Muscle of arm (tissue), 12 donors: Measurements from ENCODE around the gene GPR45. TPM values are rescaled to one million over a fixed set of nuclear protein-coding genes. Genes with fewer than 3 reads are reported as not detected.
A peak's percentile ranks its signal among the peaks of the same experiment; 100 is the strongest.

Experiments used
- DNase-seq: peaks from one replicate; pipeline ENCODE4 v3.0.0-alpha.2; 2013
- polyA plus RNA-seq, 12 donors: library from polyadenylated mRNA; unstranded; fragments of 120-200 nt; gene quantifications; one replicate each; pipeline ENCODE4 v1.2.1, GENCODE V29; 2013; ENCODE audit not compliant: insufficient read length in 12 of 12

Gene GPR45
- polyA plus RNA-seq, 12 donors: not detected

DNA sequence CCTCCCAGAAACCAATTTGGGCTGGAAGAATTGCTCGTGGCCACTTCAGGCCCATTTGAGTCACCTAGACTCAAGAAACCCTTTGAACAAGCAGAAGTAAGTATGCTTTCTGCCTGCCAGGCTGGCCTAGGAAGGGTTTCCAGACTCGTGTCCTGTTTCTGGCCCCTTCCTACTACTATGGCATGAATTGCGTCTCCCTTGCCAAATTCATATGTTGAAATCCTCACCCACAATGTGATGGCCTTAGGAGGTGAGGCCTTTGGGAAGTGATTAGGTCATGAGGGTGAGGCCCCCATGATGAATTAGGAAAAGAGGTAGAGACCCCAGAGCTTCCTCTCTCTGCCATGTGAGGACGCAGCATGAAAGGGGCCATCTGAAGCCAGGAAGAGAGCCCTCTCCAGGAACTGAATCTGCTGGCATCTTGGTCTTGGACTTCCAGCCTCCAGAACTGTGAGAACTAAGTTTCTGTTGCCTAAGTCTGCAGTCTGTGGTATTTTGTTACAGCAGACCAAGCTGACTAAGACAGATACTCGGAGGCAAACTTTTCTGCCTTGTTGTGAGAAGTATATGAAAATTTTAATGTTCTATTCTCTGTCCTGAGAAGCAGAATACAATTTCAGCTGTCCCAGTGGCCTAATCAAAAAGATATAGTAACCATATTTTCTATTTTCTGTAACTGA lies 13.1 kb downstream of the GPR45 start:
- DNase-seq: no peak

DNA sequence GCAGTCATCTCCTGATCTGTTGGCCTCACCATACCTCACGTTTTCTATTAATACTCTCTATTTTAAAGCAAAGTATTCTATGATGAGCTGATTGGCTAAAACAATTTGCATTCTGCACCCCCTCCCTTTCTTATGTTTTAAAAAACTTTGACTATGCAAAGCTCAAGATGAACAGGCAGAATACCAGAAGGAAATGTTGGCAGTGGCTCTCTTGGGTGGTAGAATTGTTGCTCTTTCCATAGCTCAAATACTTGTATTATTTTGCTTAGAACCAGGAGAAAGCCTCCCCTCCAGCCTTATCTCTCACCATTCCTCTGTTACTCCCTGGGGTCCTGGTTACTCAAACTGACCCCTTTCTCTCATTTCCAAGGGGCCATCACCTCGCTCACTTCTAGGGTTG lies 14.4 kb downstream of the GPR45 start:
- no peak for DNase-seq

DNA sequence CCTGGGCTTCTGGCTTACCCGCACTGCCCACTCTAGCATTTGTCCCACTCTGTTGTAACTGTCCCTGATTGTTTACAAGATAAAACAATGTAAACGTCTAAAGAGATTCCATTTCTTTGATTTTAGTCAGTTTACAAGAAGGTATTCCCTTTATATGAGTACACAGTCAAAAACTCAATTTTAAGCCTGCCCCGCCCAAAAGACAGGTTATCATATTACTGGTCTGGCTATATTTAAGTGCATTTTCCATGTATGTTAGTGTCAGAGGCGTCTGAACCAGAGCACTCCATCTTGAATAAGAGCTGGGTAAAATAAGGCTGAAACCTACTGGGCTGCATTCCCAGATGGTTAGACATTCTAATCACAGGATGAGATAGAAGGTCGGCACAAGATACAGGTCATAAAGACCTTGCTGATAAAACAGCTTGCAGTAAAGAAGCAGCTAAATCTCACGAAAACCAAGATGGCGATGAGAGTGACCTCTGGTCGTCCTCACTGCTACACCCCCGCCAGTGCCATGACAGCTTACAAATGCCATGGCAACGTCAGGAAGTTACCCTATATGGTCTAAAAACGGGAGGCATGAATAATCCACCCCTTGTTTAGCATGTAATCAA lies 15.0 kb downstream of the GPR45 start:
- DNase-seq: no peak

DNA sequence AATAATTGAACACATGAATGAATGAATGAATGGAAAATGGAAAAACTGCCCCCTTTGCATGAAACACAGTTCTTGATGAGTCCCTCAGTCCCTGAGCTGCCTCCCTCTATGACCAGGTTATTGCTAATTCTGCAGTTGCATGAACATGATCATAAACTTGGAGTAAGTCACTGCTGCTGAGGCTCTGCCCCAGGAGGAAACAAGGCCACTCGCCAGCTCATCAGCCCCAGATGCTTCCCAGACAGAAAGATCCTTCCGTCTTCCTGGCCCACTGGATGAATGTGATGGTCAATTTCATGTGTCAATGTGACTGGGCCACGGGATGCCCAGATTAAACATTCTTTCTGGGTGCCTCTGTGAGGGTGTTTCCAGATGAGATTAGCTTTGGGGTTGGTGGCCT lies 16.4 kb downstream of the GPR45 start:
- no peak for DNase-seq

DNA sequence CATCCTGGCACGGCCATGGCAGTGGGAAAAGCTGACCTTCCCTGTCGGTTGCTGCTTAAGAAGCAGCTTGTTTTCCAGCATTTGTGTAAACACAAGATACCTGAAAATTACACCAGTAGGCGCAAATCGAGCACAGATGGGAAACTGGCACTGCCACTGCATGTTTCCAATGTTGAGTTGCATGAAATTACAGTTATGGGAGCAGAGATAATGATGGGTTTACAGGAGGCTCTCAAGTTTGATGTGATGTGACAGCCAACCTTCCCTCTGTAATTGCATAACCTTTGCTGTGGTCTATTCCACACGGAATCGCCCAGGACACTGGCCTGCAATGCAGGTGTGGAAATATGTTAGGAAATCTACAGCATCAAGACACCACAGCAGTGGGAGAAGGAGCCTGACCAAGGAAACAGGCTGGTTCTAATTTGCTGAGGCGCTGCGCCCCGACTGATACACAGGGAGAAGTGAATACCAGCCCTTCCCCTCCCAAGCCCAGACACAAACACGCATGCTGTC lies 17.4 kb downstream of the GPR45 start:
- no peak for DNase-seq

DNA sequence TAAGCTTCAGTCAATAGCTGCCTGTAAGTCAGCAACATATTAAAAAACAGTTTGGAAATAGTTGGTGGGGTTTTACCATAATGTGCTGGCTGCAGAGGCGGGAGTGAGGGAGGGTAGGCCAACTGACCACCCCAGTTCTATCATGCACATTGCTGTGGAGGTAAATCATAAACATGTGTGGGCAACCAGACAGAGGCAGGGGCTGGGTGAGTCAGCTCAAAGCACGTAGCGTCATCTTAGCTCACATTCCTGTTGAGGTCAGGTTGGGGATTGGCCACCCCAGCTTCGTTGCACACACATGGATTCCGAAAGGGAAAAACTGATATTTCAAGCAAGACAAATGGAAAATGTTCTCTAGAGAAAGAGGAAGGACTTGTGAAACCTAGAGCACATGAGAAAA lies 19.5 kb downstream of the GPR45 start:
- DNase-seq: peak; percentile 13

DNA sequence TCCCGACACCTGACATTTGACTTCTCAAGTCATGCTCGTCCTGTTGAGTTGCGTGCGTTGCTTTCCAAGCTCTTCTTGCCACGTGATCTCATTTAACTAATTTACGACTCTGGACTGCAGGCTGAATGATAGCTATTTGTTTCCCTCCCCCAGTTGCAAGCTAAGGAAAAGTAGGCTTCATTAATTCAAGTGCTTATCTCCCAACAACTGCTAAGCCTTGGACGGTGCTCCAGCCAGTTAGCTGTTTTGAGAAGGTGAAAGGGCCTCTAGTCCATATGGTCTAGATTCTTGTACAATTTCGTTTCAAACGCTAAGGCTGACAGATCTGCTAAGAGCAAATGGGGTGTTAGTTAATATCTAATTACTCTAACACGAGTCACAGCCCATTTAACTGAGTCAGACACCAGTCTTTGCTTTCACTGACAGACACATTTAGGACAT lies 21.1 kb downstream of the GPR45 start:
- no peak for DNase-seq

DNA sequence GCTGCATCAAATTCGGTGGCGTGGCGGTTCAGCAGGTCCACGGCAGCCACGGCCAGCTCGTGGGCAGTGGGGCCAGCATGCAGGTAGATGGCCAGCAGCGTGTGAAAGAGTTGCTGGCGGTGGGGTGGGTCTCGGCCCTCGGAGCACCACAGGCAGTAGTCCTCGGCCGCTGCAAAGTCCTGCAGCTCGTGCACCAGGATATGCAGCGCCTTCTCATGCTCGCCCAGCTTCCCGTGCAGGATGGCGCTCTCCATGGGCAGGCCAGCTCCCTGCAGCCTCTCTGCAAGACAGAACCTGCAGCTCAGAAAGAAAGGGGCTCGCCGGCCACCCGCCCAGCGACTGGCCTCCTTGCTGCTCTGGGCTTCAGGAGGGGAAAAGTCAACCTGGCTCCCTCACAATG lies 27.9 kb downstream of the GPR45 start:
- no peak for DNase-seq

DNA sequence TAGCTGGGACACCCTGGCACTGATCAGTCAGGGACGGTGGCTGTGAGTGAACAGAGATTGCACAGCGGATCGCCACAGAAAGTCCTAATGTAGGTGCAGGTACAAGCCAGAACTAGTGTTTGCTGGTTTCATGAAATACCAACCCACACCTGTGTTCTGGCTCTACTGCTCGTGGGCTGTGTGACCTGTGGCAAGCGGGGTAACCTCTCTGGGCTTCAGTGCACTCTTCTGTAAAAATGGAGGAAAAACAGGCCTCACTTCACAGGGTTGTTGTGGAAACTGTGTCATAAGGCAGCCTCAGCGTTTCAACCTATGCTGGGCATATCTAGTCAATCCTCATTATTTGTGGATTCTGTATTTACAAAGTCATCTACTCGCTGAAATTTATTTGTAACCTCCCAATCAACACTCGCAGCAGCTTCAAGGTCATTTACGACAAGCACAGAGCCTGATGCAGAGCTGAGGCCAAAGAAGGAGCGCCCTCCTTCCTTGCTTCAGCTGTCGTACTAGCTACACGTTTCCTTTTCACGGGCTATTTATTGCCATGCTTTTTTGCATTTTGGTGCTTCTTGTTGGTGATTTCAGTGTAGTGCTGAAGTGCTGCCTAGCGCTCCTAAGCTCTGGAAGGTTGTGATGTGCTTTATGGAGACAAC lies 30.0 kb downstream of the GPR45 start:
- DNase-seq: no peak

DNA sequence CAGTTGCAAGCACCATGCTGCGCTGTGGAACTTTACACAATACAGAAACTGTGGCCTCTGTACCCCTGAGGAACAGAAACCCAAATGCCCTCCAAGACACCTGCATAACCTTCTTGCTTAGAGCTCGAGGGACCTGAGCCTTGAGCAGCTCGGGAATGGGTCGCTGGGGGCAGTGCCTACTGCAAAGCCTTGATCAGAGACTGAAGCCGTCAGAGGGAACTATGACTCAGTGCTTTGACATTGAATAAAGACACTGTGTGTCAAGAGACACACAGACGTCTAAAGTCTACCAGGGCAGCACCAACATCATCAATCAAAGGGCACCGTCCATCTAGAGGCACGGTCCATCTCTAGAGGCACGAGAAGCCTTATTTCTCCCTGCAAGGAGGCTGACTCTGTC lies 30.6 kb downstream of the GPR45 start:
- DNase-seq: no peak

DNA sequence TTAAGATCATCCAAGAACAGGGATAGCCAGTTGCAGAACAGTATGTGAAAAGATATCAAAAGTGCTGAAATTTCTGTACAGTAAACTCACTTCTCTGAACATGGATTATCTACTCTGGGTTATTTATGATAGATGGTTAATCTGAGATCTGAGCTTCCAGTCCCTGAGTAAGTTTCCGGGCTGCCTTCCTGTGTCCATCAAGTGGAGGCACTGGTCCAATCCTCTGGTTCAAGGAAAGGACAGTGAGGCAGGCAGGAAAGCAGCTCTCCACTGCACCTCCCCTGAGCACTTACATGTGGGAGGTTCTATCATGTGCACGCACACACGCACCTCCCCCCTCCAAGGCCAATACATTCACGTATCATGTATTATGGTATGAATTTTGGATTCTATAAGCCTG lies 32.5 kb downstream of the GPR45 start:
- DNase-seq: peak; percentile 14

DNA sequence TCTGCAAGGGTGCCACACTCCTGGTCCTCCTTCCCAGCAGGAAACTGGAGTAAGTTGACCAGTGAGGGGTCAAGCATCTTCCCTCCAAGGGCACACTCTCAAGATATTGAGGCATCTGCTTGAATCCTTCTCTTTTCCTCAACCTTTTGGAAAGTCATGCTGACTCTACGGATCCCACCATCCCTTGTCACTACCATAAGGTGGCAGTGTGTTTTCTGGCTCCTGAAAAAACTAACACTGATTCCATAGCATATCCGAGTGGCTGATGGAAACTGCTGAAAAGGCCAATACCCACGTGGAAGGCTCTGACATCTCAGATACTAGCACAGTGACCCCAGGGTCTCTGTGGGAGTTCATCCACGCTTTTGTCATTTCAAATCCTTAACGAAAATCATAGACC lies 37.1 kb downstream of the GPR45 start:
- DNase-seq: no peak

DNA sequence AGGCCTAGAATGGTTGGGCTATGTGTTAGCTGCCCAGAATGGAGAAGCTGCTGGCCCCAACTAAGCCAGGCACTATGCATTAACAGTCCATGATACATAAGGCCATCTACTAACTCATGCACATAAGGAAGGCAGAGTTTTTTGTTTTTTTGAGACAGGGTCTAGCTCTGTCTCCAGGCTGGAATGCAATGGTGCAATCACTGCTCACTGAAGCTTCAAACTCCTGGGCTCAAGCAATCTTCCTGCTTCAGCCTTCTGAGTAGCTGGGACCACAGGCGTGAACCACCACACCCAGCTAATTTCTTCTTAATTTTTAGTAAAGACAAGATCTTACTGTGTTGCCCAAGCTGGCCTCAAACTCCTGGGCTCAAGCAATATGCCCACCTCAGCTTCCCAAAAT lies 37.6 kb downstream of the GPR45 start:
- no peak for DNase-seq

DNA sequence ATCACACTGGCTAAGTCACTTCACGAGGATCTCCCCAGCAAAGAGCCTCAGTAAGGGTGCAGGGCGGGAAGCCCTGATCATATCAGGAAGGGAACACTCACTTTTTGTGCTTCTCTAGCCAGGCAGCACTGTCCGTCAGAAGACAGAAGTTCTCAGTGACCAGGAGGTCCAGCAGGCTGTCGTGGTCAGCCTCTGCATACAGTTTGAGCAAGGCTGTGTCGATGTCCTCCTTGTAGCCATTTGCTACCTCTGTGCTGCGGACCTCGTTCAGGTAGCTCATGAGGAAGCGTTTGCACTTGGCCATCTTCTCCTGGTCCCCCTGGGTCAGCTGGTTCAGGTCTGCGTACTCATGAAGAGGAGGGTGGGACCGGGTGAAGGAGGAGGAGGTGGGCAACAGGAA lies 38.7 kb downstream of the GPR45 start:
- DNase-seq: no peak

DNA sequence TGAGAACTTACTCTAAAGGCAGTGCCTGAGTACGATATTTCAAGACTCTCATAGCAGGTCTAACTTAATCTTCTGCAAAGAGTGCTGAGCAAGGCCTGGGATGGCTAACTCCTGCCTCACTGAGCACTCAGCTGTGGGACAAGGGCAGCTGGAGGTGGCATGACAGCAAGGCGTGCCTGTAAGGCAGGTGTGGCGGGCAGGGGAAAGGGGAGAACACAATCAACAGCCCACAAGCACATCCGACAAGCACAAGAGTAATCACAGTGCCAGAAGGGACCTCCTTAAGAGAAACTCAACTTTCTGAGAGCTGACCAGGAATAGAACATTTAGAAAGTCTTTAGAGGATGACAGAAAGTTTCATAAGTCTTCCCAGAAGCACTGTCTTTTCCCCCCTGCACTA lies 42.0 kb downstream of the GPR45 start:
- DNase-seq: no peak

DNA sequence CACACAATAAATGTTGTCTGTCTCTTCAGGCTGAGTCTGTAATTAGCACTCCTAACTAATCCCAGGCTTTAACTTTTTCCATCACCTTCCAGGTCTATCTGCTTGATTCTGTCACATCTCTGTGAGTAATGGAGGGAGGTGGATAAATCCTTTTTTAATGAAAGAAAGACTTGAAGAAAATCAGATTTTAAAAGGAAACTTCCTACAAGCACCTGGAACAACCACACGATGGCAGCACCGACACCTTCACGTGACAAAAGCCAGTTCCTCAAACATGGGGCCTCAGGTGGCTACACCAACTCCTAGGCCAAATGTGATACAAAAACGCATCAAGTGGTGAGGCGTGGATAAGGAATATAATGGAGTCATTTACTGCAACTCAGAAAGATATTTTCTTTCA lies 46.1 kb downstream of the GPR45 start:
- no peak for DNase-seq

DNA sequence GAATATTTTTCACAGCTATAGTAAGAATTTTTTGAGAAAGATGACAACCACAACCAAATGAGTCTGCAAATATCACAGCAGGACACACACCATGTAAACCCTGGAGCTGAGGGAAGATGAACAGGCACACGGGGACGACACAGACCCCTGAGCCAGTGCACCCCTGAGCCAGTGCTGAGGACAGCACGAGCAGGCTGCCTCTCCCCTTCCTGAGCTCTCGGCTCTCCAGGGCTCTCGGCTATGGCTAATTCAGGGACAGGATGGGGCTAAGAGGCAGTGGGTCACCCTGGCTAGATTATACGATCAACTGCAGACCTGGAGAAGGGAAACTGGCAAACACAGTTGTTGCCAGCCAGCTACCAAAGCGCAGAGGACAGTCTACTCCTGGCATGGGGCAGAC lies 46.6 kb downstream of the GPR45 start:
- DNase-seq: no peak

DNA sequence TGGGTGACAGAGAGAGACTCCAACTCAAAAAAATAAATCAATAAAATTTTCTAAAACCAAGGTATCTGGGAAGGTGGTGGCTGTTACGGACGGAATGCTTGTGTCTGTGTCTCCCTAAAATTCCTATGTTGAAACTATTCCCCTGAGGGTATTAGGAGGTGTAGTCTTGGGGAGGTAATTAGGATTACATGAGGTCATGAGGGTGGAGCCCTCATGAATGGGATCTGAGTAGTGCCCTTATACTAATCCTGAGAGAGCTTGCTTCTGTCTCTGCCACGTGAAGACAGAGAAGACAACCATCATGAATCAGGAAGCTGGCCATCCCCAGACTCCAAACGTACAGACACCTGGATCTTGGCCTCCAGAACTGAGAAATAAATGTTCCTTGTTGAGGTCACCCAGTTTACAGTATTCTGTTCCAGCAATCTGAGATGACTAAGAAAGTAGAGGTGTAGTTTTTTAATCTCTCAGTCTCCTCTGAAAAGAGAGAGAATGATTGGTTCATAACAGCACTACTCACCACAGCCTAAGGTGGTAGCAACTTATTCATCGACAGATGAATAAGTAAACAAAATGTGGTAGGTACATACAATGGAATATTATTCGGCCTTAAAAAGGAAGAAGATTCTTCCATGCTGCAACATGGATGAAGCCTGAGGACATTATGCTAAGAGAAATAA lies 49.6 kb downstream of the GPR45 start:
- DNase-seq: no peak

DNA sequence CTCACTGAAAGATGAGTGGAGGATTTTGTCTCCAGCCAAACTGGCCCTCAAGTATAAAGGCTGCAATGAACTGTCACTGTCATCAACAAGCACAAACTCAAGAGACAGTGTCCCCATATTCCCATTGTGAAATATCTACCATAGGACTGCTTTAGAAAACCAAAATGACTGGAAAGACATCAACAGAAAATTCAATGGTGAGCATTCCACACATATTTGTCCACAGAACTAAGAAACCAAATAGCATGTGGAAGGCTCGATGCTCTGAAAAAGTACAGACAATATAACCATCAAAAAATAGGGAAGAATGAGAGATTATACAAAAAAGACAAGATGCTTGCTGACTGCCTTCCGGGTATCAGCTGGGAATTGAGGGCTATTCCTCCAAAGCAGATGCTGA lies 50.4 kb downstream of the GPR45 start:
- no peak for DNase-seq
